AG08396 (cell line): ENCODE data around the gene SLC9A1.
A peak's percentile ranks its signal among the peaks of the same experiment; 100 is the strongest.
"Not testable (repeated sequence)": the region's sequence is repeated elsewhere in the genome, so short reads cannot be mapped to it uniquely, and the experiment has no call there.

Source experiments
- DNase-seq: peaks from one replicate; pipeline ENCODE4 v3.0.0; 2012; ENCODE audit warnings: low spot score, mixed read lengths

SLC9A1 gene

DNA sequence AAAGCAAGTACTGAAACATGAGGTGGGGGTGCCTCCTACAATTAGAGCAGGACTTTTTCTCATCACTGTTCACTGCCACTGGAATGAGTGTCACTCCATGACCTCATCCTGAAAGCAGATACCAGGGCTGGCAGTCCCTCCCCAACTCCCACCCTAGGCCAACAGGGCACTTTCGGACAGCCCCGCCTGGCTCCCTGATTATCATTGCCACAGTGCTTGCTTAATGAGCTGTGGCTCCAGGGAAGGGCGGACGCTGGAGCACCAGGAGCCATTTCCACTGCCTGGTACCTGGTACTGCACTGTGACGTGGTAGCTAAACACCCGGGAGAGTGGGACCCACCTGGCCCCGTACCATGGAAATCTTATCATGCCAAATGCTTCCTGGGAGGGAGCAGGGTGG is 22.3 kb downstream of the SLC9A1 start:
- DNase-seq = no peak

DNA sequence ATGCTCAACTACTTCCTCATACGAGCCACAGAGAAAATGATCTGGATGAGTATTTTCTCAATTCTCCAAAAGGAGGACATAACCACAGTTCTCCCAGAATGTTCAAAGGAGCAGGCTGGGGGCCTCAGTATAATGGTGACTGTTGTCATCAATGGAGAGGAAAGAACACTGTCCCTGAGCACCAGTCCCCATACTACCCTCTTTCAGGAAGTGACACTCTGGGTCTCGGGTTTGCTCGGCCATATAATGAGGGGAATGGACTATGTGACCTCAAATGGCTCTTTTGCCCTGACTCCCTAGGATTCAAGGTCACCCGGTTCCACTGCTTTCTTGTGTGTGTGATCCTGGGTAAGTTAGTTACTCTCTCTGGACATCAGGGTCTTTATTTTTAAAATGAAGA is 22.8 kb downstream of the SLC9A1 start:
- DNase-seq = no peak

DNA sequence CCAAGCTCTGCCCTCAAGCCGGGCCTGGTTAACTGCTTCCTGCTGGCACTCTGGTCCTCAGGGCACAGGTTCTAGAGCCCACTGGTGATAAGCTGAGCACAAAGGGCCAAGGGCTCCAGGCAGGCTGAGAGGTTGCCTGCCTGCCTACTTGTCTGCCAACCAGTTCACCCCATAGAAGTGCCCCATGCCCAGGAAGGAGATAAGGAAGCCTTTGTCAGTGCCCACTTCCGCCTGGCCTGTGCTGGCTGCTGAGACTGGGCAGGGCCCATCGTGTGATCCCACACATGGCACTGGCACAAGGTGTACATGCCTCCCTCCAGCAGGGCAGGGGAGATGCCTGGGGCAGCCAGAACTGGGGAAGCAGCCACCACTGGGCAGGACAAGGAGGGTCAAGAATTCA is 24.1 kb downstream of the SLC9A1 start:
- DNase-seq = no peak

DNA sequence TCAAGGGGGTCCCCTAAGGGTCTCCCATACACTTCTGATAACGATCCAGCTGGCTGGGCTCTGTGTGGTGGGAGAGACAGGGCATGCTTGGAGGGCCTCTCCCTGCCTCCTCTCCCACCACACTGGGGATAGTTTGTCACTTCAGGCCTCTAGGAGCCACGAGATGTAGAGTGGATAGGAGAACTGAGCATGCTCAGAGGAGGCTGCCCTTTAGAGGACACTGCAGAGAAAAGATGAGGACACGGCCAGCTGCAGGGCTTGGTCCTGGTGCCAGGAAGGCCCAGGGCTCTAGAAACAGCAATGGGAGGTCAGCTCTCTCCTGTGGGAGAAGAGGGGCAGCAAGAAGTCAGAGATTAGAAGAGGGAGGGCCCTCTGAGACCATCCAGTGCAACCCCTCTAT is 25.7 kb downstream of the SLC9A1 start:
- no peak for DNase-seq

DNA sequence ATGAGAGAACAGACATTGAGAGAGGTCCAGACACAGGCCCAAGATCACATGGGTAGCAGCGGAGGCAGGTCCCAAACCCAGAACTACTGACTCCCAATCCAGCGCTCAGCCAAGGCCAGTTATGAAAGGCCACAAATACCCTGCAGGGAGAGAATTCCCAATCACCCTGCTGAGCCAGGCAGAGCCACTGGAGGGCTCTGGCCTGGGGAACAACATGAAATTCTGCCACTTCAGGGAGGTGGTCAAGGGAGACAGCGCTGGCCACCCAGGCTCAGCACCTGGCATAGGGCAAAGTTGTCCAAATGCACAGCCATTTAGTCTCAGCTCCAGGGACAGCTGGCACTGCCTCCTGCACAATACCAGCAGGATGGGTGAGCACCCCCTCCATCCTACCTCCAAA is 27.5 kb downstream of the SLC9A1 start:
- no peak for DNase-seq

DNA sequence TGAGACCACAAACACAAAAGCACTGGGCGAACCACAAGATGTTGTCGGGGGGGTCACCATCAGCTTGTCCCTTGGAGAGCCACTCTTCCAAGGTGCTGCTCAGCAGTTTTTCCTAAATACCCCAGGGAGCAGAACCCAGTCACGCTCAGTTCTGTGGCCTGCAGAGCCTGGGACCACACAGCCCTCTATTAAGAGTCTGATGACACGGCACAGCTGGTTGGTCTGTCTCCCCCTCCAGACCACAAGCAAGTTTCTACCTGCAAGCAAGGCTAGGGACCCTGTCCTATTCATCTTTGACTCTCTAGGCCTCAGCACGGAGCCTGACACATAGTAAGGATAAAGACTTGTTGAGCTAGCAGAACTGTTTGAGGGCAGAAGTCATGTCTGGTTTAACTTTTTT is 28.5 kb downstream of the SLC9A1 start:
- DNase-seq = no peak

DNA sequence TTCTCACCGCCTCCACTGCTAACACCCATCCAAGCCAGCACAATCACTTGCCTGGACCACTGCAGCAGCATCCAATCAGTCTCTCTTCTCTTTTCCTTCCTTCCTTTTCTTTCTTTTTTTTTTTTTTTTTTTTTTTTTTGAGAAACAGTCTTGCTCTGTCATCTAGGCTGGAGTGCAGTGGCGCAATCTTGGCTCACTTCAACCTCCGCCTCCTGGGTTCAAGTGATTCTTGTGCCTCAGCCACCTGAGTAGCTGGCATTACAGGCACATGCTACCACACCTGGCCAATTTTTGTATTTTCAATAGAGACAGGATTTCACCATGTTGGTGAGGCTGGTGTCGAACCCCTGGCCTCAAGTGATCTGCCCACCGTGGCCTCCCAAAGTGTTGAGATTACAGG is 29.8 kb downstream of the SLC9A1 start:
- not testable (repeated sequence) for DNase-seq

DNA sequence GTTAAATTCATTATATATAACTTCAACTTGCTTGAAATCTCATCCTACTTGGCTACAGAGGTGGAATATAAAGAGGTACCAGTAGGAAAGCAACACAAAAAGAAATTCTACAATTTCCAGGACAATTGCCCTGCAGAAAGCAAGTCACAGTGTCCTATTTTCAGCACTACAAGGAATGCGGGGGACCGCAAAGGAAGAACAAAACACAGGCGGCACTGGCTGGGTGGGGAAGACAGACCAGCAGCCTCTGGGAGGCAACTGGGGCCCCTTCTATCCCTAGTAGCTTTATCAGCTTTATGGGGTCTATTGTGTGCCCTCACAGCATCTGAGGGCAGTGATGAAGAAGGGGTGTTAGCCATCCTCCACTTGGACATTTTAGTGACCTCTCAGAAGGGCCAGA is 30.5 kb downstream of the SLC9A1 start:
- no peak for DNase-seq

DNA sequence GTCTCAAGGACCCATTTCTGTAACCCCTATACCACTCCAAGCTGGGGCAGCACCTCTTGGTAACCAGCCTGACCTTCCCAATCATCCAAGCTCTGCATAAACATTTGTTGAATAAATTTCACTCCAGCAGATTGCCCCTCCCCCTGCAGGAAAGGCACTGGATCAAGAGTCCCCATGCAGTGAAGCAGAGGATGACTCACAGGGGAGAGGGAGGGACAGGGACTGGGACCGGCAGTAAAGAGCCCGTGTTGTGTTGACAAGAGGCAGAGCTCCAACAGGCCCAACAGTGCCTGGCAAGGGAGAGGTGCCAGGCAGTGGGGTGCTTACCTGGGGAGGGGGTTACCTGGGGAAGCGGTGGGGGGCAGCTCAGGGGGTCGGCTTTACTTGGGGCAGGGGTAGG is 32.3 kb downstream of the SLC9A1 start:
- DNase-seq = peak; percentile 75

DNA sequence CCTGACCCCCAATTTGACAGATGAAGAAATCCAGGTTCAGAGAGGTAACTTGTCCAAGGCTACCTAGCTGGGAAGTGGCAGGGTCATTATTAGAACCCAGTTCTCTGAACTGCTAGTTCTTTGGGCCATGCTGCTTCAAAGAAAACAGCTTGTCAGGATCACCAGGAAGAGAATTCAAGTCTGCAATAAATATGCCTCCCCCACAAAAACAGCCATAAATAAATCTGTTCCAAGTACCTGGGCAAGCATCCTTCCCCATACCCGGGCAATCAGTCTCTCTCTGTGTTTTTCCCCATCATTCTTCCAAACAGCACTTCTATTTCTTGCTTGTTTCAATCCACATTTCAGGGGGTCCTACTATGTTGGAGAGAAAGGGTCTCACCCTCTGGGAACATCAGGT is 34.1 kb downstream of the SLC9A1 start:
- no peak for DNase-seq

DNA sequence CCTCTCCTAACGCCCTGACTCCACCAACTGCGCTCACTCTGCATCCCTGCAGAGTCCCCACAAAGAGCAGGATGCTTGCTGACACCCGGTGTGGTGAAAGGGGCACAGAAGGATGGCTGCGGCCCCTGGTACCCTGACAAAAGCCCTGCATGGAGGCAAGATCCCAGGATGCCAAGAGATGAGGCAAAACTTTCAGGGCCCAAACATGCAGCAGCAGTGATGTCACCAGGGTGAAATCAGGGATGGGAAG is 36.6 kb downstream of the SLC9A1 start:
- DNase-seq = no peak

DNA sequence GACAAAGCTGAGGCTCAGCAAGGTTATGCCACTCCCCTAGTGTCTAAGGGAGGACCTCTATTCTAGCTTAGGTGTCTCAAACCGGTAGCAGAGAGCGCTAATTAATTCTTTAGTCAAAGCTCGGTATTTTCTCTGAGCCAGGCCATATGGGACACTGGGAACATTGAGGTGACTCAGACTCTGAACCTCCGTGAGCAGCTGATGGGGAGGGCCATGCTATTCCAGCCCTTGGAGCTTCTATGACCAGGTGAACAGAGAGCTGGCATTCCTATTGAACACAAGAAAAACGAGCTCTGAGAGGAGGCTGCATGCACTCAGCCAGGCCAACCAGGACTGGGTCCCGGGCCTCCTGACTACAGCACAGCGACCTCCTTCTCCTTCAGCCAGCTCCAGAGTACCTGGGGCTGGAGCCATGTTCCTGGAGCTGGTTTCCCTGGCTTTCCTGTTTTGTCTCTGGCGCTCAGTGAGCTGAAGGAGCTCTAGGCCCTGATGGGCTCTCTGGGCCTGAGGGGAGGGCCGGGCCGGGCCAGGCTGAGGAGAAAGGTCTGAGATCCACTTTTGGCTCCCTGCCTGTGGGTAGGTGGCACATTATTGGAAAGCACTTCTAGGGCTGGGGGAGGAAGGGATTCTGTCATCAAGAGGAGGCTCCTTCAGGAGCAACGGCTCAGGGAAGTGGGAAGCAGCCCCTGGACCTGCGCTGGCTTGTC is 37.0 kb downstream of the SLC9A1 start:
- no peak for DNase-seq

DNA sequence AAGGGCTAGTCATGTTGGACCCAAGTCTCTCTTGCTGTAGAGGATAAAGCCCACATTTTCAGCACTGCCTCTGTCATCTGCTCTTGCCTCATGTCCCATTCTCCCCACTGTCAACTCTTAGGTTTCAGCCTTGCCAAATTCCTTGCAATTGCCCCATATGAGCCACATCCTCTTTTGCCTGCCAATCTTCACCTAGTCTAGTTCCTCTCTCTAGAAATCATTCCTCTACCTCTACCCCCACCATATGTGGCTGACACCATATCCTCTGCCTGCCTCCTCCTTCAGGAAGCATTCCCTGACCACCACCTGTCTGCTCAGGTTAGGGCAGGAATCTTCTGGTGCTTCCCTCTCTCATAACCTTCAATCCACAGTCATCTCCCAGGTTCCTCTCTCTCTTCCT is 38.2 kb downstream of the SLC9A1 start:
- no peak for DNase-seq

DNA sequence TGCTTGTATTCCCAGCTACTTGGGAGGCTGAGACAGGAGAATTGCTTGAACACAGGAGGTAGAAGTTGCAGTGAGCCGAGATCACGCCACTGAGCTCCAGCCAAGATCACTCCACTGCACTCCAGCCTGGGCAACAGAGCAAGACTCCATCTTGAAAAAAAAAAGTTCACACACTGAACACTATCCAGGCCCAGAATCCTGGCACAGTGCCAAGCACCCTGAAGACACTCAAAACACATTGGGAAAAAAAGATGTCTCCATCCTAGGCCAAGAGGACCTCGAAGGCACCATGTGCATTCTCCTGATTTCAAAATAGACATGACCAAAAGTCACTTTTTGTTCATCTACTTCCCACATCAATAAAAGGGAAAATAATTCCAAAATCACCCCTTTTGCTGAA is 38.7 kb downstream of the SLC9A1 start:
- DNase-seq = no peak

DNA sequence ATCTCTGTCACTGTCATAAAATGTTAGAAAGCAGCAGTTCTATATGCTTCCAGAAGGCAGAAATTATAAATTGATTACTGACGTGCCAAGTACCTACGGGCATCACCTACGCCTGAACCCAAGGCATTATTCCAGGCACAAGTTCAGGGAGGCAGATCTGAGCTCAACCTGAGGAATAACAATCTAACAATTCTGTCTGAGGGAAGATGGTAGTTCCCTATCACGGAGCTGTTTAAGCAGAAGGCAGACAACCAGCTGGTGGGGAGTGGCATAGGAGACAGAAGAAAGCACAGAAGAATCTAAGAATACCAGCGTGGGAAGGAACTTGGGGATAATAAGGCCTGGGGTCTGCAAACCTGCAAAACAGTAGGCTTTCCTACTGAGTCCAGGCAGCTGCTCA is 40.4 kb downstream of the SLC9A1 start:
- DNase-seq = no peak

DNA sequence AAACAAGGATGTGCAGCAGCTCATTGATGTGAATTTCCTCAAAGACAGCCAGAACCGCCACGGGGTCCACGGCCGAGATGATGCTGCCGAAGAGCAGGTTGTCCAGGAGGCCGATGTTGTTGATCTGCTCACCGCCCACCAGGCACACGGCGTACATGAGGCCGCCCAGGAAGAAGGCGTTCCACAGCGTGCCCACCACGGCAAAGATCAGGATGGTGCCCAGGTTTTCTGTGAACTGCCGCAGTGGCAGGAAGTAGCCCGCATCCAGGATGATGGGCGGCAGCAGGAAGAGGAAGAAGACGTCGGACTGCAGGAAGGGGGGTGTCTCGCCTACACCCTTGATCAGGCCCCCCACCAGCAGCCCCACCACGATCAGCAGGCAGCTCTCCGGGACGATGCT is 41.1 kb downstream of the SLC9A1 start:
- DNase-seq = no peak

DNA sequence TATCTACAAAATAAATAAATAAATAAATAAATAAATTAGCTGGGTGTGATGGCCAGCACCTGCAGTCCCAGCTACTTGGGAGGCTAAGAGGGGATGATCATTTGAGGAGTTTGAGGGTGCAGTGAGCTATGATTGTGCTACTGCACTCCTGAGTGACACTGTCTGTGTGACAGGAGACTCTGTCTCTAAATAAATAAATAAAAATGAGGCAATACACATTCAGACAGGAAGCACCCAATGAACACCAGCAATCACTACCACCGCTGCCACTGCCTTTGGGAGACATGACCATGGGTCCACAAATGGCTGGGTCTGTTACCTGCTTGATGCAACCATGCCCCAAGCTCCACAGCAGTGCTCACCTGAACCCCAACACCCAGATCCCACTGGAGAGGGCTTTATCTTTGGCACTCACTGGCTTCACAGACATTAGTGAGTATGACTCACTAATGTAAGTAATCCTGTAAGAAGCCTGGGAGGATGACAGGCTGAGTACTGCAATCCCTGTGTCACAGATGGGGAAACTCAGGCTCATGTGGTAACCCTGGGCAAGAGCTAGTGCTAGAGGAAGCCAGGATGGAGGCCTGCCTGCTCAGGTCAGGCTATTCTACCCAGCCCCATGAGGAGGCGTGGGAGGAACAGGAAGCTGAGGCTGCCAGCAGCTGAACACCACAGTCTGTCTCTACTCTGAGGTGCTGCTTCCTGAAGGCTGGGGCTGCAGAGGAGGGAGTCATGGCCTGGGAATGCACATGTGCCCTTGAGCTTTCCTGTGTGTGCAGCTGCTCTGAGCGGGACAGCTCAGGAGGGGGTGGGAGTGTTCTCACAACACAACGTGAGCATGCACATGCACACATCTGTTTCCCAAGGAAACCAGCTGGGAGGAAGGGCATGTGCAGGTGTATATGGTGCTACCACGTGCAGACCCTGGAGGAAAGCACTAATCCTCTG is 43.0 kb downstream of the SLC9A1 start:
- DNase-seq = peak; percentile 94

DNA sequence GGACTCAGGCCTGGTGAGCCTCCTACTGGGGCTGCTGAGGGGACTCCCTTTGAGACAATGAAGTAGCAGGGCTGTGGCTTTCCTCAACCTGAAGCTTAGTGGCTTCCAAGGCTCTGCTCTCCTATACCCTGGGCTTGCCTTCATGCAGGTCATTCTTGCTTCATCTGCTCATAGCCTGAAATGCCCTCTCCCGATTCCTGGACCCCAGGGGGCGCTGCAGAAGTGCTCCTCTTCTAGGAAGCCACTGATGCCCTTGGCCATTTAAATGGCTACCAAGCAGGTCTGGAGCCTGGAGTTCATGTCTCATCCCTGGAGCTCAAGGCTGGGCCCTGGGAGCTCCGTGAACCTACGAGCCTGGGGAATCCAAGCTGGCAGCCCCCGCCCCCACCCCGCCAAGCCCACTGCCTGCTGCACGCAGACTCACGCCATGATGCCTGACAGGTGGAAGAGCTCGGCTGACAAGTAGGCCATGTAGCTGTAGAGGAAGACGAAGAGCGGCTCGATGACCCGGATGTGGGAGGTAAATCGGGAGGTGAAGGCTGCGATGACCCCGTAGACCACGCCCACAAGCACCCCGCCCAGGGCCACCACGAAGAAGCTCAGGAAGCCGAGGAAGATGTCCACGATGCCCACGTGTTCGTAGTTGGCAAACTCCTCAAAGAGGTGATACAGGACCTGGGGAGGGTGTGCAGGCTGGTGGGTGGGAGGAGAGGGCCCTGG is 45.7 kb downstream of the SLC9A1 start:
- DNase-seq = no peak

DNA sequence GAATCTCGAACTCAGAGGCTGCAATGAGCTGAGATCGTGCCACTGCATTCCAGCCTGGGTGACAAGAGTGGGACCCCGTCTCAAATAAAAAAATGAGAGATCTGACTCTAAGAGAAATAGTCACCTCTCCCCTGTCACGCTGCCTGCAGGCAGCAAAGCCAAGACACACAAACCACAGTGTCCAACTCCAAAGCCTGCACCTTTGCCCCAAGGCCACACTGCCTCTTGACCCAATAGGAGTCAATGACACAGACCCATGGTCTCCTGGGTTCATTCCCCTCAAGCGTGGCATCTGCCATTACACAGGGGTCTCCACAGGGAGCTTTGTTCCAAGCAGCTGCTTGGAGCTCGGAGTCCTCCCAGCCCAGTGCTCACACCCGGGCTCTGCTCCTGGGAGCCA is 46.3 kb downstream of the SLC9A1 start:
- DNase-seq = no peak

DNA sequence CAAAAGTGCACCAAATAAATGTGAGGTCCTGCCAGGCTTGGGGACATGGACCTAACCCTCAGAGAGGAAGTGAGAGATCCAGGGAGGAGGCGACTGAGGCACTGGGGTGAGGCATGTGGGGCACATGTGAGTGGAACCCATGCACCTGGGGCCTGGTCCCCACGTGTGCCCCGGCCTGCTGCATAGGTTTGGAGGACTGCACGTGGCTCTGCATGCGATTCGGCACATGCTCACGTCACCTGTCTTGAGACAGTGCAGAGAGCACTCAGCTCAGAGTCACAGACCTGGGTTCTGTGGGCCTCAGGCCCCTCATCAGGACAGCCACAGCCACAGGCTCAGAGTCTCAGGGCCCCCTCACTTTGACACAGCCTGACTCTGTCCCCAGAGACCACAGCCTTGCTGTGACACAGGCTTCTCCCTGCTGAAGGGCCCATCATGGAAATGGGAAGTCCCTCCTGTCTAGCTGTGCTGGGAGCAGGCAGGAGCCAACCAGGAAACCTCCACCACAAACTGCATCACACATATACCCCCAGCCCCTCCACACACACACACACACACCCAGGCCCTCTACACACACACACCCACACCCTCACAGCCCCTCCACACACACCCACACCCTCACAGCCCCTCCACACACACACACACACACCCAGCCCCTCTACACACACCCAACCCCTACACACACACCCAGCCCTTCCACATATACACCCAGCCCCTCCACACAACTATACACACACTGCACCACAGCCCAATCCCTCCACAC is 48.2 kb downstream of the SLC9A1 start:
- DNase-seq = no peak

DNA sequence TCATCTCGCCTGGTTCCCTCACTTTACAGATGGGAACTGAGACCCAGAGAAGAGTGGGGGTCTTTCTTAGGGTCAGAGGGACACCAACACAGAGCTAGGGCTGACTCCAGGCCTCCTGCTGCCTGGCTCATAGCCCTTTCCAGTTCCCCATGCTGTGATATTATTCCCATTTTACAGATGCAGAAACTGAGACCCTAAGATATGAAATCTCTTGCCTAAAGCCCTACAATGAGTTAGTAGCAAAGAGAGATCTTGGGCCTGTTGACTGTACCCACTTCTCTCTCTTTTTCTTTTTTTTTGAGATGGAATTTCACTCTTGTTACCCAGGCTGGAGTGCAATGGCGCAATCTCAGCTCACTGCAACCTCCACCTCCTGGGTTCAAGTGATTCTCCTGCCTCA is 49.9 kb downstream of the SLC9A1 start:
- no peak for DNase-seq

DNA sequence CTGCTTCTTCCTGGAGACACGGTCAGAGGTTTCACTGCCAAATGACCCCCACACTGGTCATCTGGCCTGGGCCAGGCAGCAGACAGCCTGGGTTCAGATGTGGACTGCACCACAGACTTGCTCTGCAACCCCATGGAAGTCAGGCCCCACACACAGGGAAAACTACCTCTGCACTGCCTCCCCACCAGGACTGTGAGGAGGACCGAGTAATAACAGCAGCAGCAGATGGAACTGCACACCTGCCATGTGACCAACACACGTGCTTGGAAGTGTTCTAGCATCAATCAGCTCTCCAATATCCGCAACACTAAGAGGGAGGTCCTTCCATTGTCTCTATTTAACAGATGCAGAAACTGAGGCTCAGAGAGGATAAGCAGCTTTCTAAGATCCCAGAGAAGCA is 51.4 kb downstream of the SLC9A1 start:
- no peak for DNase-seq
